H1 (cell line): ENCODE data around the gene SND1. TPM values are rescaled to one million over a fixed set of nuclear protein-coding genes. Genes with fewer than 3 reads are reported as not detected.

Experiments
- CTCF ChIA-PET: fragments of 300-600 bp; sonication (Branson Sonifier 250); formaldehyde crosslinking; loops from one replicate; lab custom pipeline; 2021; ENCODE audit not compliant: partially characterized antibody; lab: Charles Lee
- POLR2A ChIA-PET: fragments of 300-600 bp; sonication (Branson Sonifier 250); formaldehyde crosslinking; loops from one replicate; lab custom pipeline; 2021; ENCODE audit warnings: inconsistent platforms; ENCODE audit not compliant: partially characterized antibody; lab: Charles Lee
- DNase-seq, 2 experiments: peaks; one replicate each; pipeline versions ENCODE4 v3.0.0 to v3.0.0-alpha.2; 2010 to 2022; ENCODE audit warnings: low spot score in 2 of 2, low read depth in 1 of 2, mixed read lengths in 1 of 2
- FAIRE-seq: peaks from 2 replicates; lab custom pipeline; 2011; peaks lifted over from hg19 to GRCh38; lab: Jason Lieb, UNC
- H2AFZ ChIP-seq: 2 replicates; pipeline ENCODE4 v1.8.1; 2012; ENCODE audit warnings: low read length, inconsistent platforms
- H2AK5ac ChIP-seq: 2 replicates; pipeline ENCODE4 v1.6.1; 2013; ENCODE audit warnings: low read depth, low read length
- H2BK120ac ChIP-seq: replicated peaks from 2 replicates; pipeline ENCODE3; 2013; ENCODE audit warnings: low read depth, low read length, inconsistent platforms
- H2BK12ac ChIP-seq: 2 replicates; pipeline ENCODE4 v1.6.1; 2013; ENCODE audit warnings: low read depth, low read length
- H2BK15ac ChIP-seq: 2 replicates; pipeline ENCODE4 v1.6.1; 2013; ENCODE audit warnings: low read length
- H2BK20ac ChIP-seq: 2 replicates; pipeline ENCODE4 v1.6.1; 2013; ENCODE audit warnings: low read length
- H2BK5ac ChIP-seq: 2 replicates; pipeline ENCODE4 v1.6.1; 2013; ENCODE audit warnings: low read depth, low read length
- H3K14ac ChIP-seq: 2 replicates; pipeline ENCODE4 v1.6.1; 2013; ENCODE audit warnings: inconsistent platforms; ENCODE audit not compliant: insufficient read length
- H3K18ac ChIP-seq: 2 replicates; pipeline ENCODE4 v1.6.1; 2013; ENCODE audit warnings: low read length; ENCODE audit errors: extremely low read depth
- H3K23ac ChIP-seq: 2 replicates; pipeline ENCODE4 v1.6.1; 2013; ENCODE audit warnings: inconsistent platforms; ENCODE audit not compliant: insufficient read length
- H3K23me2 ChIP-seq: 2 replicates; pipeline ENCODE4 v1.6.1; 2013; ENCODE audit warnings: low read depth, low read length
- H3K27ac ChIP-seq: 2 replicates; pipeline ENCODE4 v1.6.1; 2011; ENCODE audit warnings: low read depth, low read length, inconsistent platforms
- H3K27me3 ChIP-seq, 4 experiments: replicated peaks in 1 of 4; 1 replicate in 1 of 4; 2 replicates in 3 of 4; pipeline versions ENCODE4 v1.6.1 to v1.8.1; 2011 to 2013; ENCODE audit warnings: low read length in 3 of 4, mild to moderate bottlenecking in 3 of 4, inconsistent platforms in 2 of 4, mixed read lengths in 2 of 4, moderate library complexity in 1 of 4; ENCODE audit not compliant: control insufficient read depth in 3 of 4, insufficient read depth in 3 of 4; ENCODE audit errors: extremely low read depth in 1 of 4
- H3K36me3 ChIP-seq, 4 experiments: 2 replicates each; pipeline versions ENCODE4 v1.6.1 to v1.8.1; 2011 to 2013; ENCODE audit warnings: mild to moderate bottlenecking in 4 of 4, low read length in 3 of 4, moderate library complexity in 2 of 4, control low read depth in 1 of 4, inconsistent platforms in 1 of 4; ENCODE audit not compliant: insufficient read depth in 4 of 4, control insufficient read depth in 2 of 4
- H3K4ac ChIP-seq: replicated peaks from 2 replicates; pipeline ENCODE3; 2013; ENCODE audit warnings: low read length, low read depth, mixed read lengths, inconsistent platforms; ENCODE audit not compliant: insufficient read length
- H3K4me1 ChIP-seq, 4 experiments: replicated peaks in 1 of 4; 1 replicate in 1 of 4; 2 replicates in 3 of 4; pipeline versions ENCODE4 v1.6.1 to v1.8.1; 2011 to 2013; ENCODE audit warnings: low read length in 3 of 4, inconsistent platforms in 2 of 4, mixed read lengths in 1 of 4; ENCODE audit not compliant: insufficient read depth in 4 of 4, control insufficient read depth in 3 of 4
- H3K4me2 ChIP-seq, 2 experiments: 2 replicates each; pipeline versions ENCODE4 v1.6.1 to v1.8.1; 2011 to 2013; ENCODE audit warnings: low read depth in 2 of 2, low read length in 2 of 2, control low read depth in 1 of 2, inconsistent platforms in 1 of 2, mild to moderate bottlenecking in 1 of 2; ENCODE audit not compliant: insufficient read depth in 1 of 2
- H3K4me3 ChIP-seq, 4 experiments: fragments of 200-600, 300-600 bp in 1 of 4; sonication (generic), shearing (Covaris generic), sonication (Bioruptor Twin) in 1 of 4; 2 replicates each; pipeline versions ENCODE4 v1.5.1 to v1.8.1; 2011 to 2016; ENCODE audit warnings: low read length in 4 of 4, low read depth in 3 of 4, control low read depth in 2 of 4, inconsistent platforms in 2 of 4, mild to moderate bottlenecking in 2 of 4, mixed read lengths in 1 of 4, moderate library complexity in 1 of 4; ENCODE audit not compliant: insufficient read depth in 2 of 4; ENCODE audit errors: extremely low read depth in 1 of 4
- H3K56ac ChIP-seq: replicated peaks from 2 replicates; pipeline ENCODE3; 2013; ENCODE audit warnings: low read depth, mild to moderate bottlenecking, mixed read lengths, low read length, inconsistent platforms; ENCODE audit not compliant: insufficient read length
- H3K79me1 ChIP-seq: 2 replicates; pipeline ENCODE4 v1.6.1; 2013; ENCODE audit warnings: low read depth, low read length, control low read depth
- H3K79me2 ChIP-seq, 2 experiments: 2 replicates each; pipeline versions ENCODE4 v1.6.1 to v1.8.1; 2012 to 2013; ENCODE audit warnings: low read length in 2 of 2, mild to moderate bottlenecking in 2 of 2, inconsistent platforms in 1 of 2; ENCODE audit not compliant: insufficient read depth in 2 of 2, control insufficient read depth in 1 of 2
- H3K9ac ChIP-seq, 4 experiments: replicated peaks in 1 of 4; 1 replicate in 1 of 4; 2 replicates in 3 of 4; pipeline versions ENCODE4 v1.6.1 to v1.8.1; 2011 to 2013; ENCODE audit warnings: low read depth in 3 of 4, low read length in 3 of 4, control low read depth in 2 of 4, mild to moderate bottlenecking in 2 of 4, moderate library complexity in 2 of 4, inconsistent platforms in 1 of 4; ENCODE audit errors: extremely low read depth in 1 of 4
- H3K9me3 ChIP-seq, 2 experiments: 2 replicates each; pipeline versions ENCODE4 v1.6.1 to v1.8.1; 2012 to 2013; ENCODE audit warnings: mild to moderate bottlenecking in 2 of 2, moderate library complexity in 2 of 2, control low read depth in 1 of 2, inconsistent platforms in 1 of 2, low read depth in 1 of 2, low read length in 1 of 2, mixed read lengths in 1 of 2; ENCODE audit not compliant: insufficient read depth in 2 of 2
- H4K20me1 ChIP-seq, 2 experiments: replicated peaks in 1 of 2; 2 replicates each; pipeline versions ENCODE3 to v1.8.1; 2011 to 2013; ENCODE audit warnings: inconsistent platforms in 2 of 2, low read length in 2 of 2, mild to moderate bottlenecking in 1 of 2; ENCODE audit not compliant: insufficient read depth in 2 of 2, control insufficient read depth in 1 of 2
- H4K5ac ChIP-seq: 2 replicates; pipeline ENCODE4 v1.6.1; 2013; ENCODE audit warnings: low read length, low read depth, mixed read lengths, inconsistent platforms; ENCODE audit not compliant: insufficient read length
- H4K8ac ChIP-seq: 2 replicates; pipeline ENCODE4 v1.8.0; 2013; ENCODE audit warnings: mild to moderate bottlenecking, moderate library complexity, low read length, inconsistent platforms; ENCODE audit not compliant: insufficient read depth; ENCODE audit errors: extremely low read depth
- H4K91ac ChIP-seq: replicated peaks from 2 replicates; pipeline ENCODE3; 2013; ENCODE audit warnings: low read length, mixed read lengths, inconsistent platforms; ENCODE audit not compliant: insufficient read length
- ATF2 ChIP-seq: IDR thresholded peaks from 2 replicates; pipeline ENCODE4 v1.6.1; 2012; ENCODE audit warnings: low read length, inconsistent platforms
- GABPA ChIP-seq: IDR thresholded peaks from 2 replicates; pipeline ENCODE4 v1.6.1; 2011; ENCODE audit warnings: mild to moderate bottlenecking, low read length, moderate library complexity, borderline replicate concordance; ENCODE audit not compliant: insufficient read depth
- POLR2AphosphoS5 ChIP-seq: IDR thresholded peaks from 2 replicates; pipeline ENCODE4 v1.6.1; 2011; ENCODE audit warnings: low read depth, low read length
- SIN3A ChIP-seq, 2 experiments: IDR thresholded peaks in 1 of 2; conservative IDR thresholded peaks in 1 of 2; 2 replicates each; pipeline ENCODE4 v1.6.1; 2011 to 2012; ENCODE audit warnings: low read length in 2 of 2, improper control_type of control experiment in 1 of 2, low read depth in 1 of 2, mild to moderate bottlenecking in 1 of 2
- SIRT6 ChIP-seq: IDR thresholded peaks from one replicate; pipeline ENCODE4 v1.7.1; 2012; ENCODE audit warnings: low read length, inconsistent platforms
- ZNF274 ChIP-seq: IDR thresholded peaks from 2 replicates; pipeline ENCODE4 v1.7.0; 2012; ENCODE audit warnings: low read length, borderline replicate concordance; ENCODE audit errors: extremely low read depth
- WGBS, 2 experiments: shearing (Covaris generic) in 1 of 2; methylation state at CpG; one replicate each; pipeline versions ENCODE4 v1.1.6 to v1.1.7; 2013 to 2015; ENCODE audit warnings: low lambda C conversion rate in 2 of 2, mixed read lengths in 2 of 2, inconsistent platforms in 1 of 2, low coverage in 1 of 2, missing lambda C conversion rate in 1 of 2; ENCODE audit not compliant: insufficient replicate concordance in 2 of 2, insufficient coverage in 1 of 2, insufficient read length in 1 of 2; ENCODE audit errors: extremely low coverage in 1 of 2, missing lambda C conversion rate in 1 of 2; 5-methylcytosine and 5-hydroxymethylcytosine counted together
- polyA plus RNA-seq, 7 experiments: library from polyadenylated mRNA; depleted of rRNA in 3 of 7; stranded (reverse) in 5 of 7; unstranded in 2 of 7; fragments of >200 nt in 5 of 7; fragments of 200-250 nt in 2 of 7; gene quantifications; 1 replicate in 5 of 7; 2 replicates in 1 of 7; 4 replicates in 1 of 7; pipeline versions ENCODE4 v1.2.1 to v1.2.3, GENCODE V29; 2011 to 2013; ENCODE audit warnings: missing spikeins in 2 of 7, mixed read lengths in 2 of 7
- total RNA-seq: library from RNA; stranded (reverse); fragmentation: NEBNext Ultra II Directional; extraction: Animal tissue kit (Norgen Biotek cat#: 25700); gene quantifications from 2 replicates; pipeline ENCODE4 v1.2.1, GENCODE V29; 2021

The SND1 gene
- total and polyA plus RNA-seq, 2 of the 8 experiments (the other 6 are each of a cell fraction or from before 2014, with no cell fraction given), result 122 to 290 TPM

- no peak overlapping the region for H3K56ac ChIP-seq
- no peaks in the 10 kb centered on the region for H4K20me1 ChIP-seq
- H2AFZ ChIP-seq, result no peak overlapping the region
- no peak overlapping the region for H3K18ac ChIP-seq
- H3K79me2 ChIP-seq, result no peaks in the 10 kb centered on the region
- no peak overlapping the region for H3K4me2 ChIP-seq
- no peak overlapping the region for H4K8ac ChIP-seq
- peaks cover 2 to 3% of the 10 kb centered on the region in 2 experiments; a peak in 1 of 4 replicates for H3K9me3 ChIP-seq
- no peak overlapping the region for H2BK20ac ChIP-seq
- no peak for FAIRE-seq
- no peak overlapping the region for H3K14ac ChIP-seq
- no peak overlapping the region for H3K4me3 ChIP-seq
- no peak overlapping the region for H3K23ac ChIP-seq
- H3K4me1 ChIP-seq, result peaks cover 0 to 4% (median 2%) of the 10 kb centered on the region in 4 experiments; a peak in 2 of 7 replicates
- POLR2A ChIA-PET, result no interaction called here
- H3K27ac ChIP-seq, result no peak overlapping the region
- H4K91ac ChIP-seq, result no peak overlapping the region
- H4K5ac ChIP-seq, result no peak overlapping the region
- CTCF ChIA-PET, result interaction anchor here (14.8 kb wide), 1 partner anchor 65 kb away, joined by 347 read pairs; no protein-coding TSS in a partner anchor
- 84% methylated on average over 3 of the region's 3 CpGs; no CpG with 5 or more reads in 1 of the 2 experiments for WGBS, 2 experiments
- no peak overlapping the region for H2BK15ac ChIP-seq
- peaks cover 9% of the 10 kb centered on the region; the same call in 1 of the 2 replicates for H3K23me2 ChIP-seq
- no peak for DNase-seq
- H3K79me1 ChIP-seq, result no peaks in the 10 kb centered on the region
- H3K9ac ChIP-seq, result no peak overlapping the region
- no peak overlapping the region for H2BK12ac ChIP-seq
- no peak overlapping the region for H2AK5ac ChIP-seq
- peaks cover 9 to 30% (median 24%) of the 10 kb centered on the region in 4 experiments for H3K27me3 ChIP-seq
- H2BK120ac ChIP-seq, result no peak overlapping the region
- no peak overlapping the region for H2BK5ac ChIP-seq
- H3K36me3 ChIP-seq, result no peaks in the 10 kb centered on the region
- H3K4ac ChIP-seq, result no peak overlapping the region
- no peak for TF ChIP-seq POLR2AphosphoS5
- no peak for TF ChIP-seq SIN3A (conservative IDR thresholded peaks at IDR 0.05 in 1 of 2, IDR thresholded peaks at IDR 0.05 in 1 of 2; ENCODE audit: low read depth in 1 of 2, low read length in 2 of 2)
- TF ChIP-seq SIRT6, result no peak
- TF ChIP-seq ATF2, result no peak
- no peak for TF ChIP-seq GABPA
- TF ChIP-seq ZNF274, result no peak
These were observed 487.4 kb downstream of the SND1 start for GRCh38 chr7:128139406-128139805.
